Measurements from ENCODE around the gene CTLA4. TPM values are rescaled to one million over a fixed set of nuclear protein-coding genes. Genes with fewer than 3 reads are reported as not detected.

CTLA4 gene
- total and polyA plus RNA-seq, 10 of the 15 experiments (the other 5 are each of a cell fraction or from before 2014, with no cell fraction given) = not detected

DNA sequence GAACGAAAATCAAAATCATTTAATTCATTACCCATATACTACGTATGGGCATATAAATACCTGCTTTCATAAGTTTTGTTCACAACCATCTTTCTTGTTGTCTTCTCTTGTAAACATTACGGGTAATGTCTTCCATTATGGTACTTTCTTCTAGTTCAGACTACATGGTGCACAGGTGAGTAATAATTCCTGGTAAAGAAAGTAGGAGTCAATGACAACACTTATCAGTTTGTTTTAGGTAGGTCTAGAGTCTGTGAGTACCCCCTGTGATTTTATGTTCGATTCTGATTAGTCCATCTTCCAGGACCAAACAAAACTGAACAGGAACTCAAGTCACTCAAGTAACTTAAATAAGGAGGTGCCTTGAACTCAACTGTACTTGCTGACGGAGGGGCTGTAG lies 25.2 kb upstream of the CTLA4 start:
- H3K27ac ChIP-seq (ENCODE audit: control insufficient read depth, insufficient read depth) = no peak overlapping the region
- H3K9me3 ChIP-seq (replicated peaks; ENCODE audit: control insufficient read depth, insufficient read depth, low read length) = no peaks in the 10 kb centered on the region
- H3K4me1 ChIP-seq (ENCODE audit: control insufficient read depth, insufficient read depth, low read length) = no peaks in the 10 kb centered on the region
- TF ChIP-seq SPI1 (IDR thresholded peaks at IDR 0.05; ENCODE audit: borderline replicate concordance, insufficient read depth, low read depth, low read length) (no peak), POLR2A (IDR thresholded peaks at IDR 0.05; ENCODE audit: low read depth, low read length) (no peak), KAT2A (conservative IDR thresholded peaks at IDR 0.05; ENCODE audit: control insufficient read depth, low read depth, low read length) (no peak), NR2F1 (conservative IDR thresholded peaks at IDR 0.05) (no peak)
- TF ChIP-seq, protein P1, sequence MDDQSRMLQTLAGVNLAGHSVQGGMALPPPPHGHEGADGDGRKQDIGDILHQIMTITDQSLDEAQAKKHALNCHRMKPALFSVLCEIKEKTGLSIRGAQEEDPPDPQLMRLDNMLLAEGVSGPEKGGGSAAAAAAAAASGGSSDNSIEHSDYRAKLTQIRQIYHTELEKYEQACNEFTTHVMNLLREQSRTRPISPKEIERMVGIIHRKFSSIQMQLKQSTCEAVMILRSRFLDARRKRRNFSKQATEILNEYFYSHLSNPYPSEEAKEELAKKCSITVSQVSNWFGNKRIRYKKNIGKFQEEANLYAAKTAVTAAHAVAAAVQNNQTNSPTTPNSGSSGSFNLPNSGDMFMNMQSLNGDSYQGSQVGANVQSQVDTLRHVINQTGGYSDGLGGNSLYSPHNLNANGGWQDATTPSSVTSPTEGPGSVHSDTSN (IDR thresholded peaks at IDR 0.05; ENCODE audit: insufficient replicate concordance, low read depth, low read length) = no peak
- H3K9ac ChIP-seq (ENCODE audit: control insufficient read depth, insufficient read depth, low read length) = no peak overlapping the region
- ChIA-PET RAD21 (ENCODE audit: unreplicated experiment) (no interaction called here), CTCF (no interaction called here), POLR2A (no interaction called here), SMC1A (ENCODE audit: uncharacterized antibody, unreplicated experiment) (no interaction called here)
- BruUV-seq (replicated peaks) = no TSS peak
- no peak overlapping the region for H3K4me2 ChIP-seq (ENCODE audit: control insufficient read depth, insufficient read depth)
- in situ Hi-C loops (cut with MboI) (no loop called here), intact Hi-C loops (cut with micrococcal nuclease; ENCODE audit: unreplicated experiment) (loop anchor here (5.0 kb wide), 1 partner anchor 55 kb away; no protein-coding TSS in a partner anchor)
- H2AFZ ChIP-seq (ENCODE audit: control insufficient read depth, low read depth, low read length) = no peak overlapping the region
- DNase-seq (ENCODE audit: low read depth, low spot score) = no peak
- H4K20me1 ChIP-seq (ENCODE audit: control insufficient read depth, insufficient read depth) = no peaks in the 10 kb centered on the region
- H3K27me3 ChIP-seq (replicated peaks in 1 of 2; ENCODE audit: control insufficient read depth in 2 of 2, insufficient read depth in 2 of 2, low read length in 1 of 2) = peaks cover 0 to 3% of the 10 kb centered on the region in 2 experiments; a peak in 1 of 4 replicates
- H3K36me3 ChIP-seq (ENCODE audit: control insufficient read depth in 2 of 2, insufficient read depth in 2 of 2, low read length in 1 of 2) = no peaks in the 10 kb centered on the region
- no peaks in the 10 kb centered on the region for H3K79me2 ChIP-seq (ENCODE audit: control insufficient read depth, insufficient read depth, low read length)
- H3K4me3 ChIP-seq = no peak overlapping the region
- FAIRE-seq = no peak
- WGBS (ENCODE audit: insufficient coverage, insufficient replicate concordance, low lambda C conversion rate, missing lambda C conversion rate) = 31% methylated on average over 5 of the region's 5 CpGs
- ATAC-seq = no peak

DNA sequence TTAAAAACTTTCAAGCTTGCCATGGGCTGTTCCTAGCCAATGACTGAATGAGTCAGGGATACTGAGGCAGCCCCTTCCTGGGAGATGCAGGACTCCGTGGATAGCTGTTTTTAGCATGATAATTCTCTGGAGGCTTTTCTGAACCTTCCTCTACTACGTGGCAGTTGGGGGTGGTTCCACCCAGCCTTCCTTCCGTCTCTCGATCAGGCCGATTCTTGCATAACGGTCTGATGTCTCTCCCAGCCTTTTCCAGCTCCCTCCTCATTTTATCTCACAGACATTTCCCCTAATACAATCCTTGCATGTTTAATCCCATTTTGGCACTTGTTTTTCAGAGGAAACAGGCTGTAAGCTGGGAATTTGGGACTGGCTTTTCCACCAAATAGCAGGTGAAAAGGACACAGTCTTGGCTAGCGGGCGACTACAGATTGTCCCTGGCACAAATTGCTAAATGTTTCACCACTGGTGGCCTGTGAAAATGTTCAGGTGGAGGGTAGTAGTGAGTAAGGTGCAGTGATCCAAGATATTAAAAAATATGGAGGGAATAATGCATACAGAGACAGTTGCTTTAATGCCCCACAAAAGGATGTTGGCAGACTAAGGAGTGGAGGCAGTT lies 21.0 kb upstream of the CTLA4 start:
- Histone ChIP-seq H3K4me2 (ENCODE audit: control insufficient read depth, insufficient read depth) (no peak overlapping the region), H3K36me3 (ENCODE audit: control insufficient read depth in 2 of 2, insufficient read depth in 2 of 2, low read length in 1 of 2) (no peaks in the 10 kb centered on the region), H3K27me3 (replicated peaks in 1 of 2; ENCODE audit: control insufficient read depth in 2 of 2, insufficient read depth in 2 of 2, low read length in 1 of 2) (peaks cover 0 to 5% of the 10 kb centered on the region in 2 experiments; a peak in 1 of 4 replicates), H3K4me3 (no peak overlapping the region), H2AFZ (ENCODE audit: control insufficient read depth, low read depth, low read length) (no peak overlapping the region), H3K9me3 (replicated peaks; ENCODE audit: control insufficient read depth, insufficient read depth, low read length) (no peaks in the 10 kb centered on the region), H3K9ac (ENCODE audit: control insufficient read depth, insufficient read depth, low read length) (no peak overlapping the region), H3K27ac (ENCODE audit: control insufficient read depth, insufficient read depth) (no peak overlapping the region), H4K20me1 (ENCODE audit: control insufficient read depth, insufficient read depth) (no peaks in the 10 kb centered on the region), H3K4me1 (ENCODE audit: control insufficient read depth, insufficient read depth, low read length) (no peaks in the 10 kb centered on the region), H3K79me2 (ENCODE audit: control insufficient read depth, insufficient read depth, low read length) (no peaks in the 10 kb centered on the region)
- POLR2A ChIA-PET = no interaction called here
- RAD21 ChIA-PET (ENCODE audit: unreplicated experiment) = no interaction called here
- CTCF ChIA-PET = no interaction called here
- SMC1A ChIA-PET (ENCODE audit: uncharacterized antibody, unreplicated experiment) = no interaction called here
- ATAC-seq (no peak), FAIRE-seq (no peak), DNase-seq (ENCODE audit: low read depth, low spot score) (no peak)
- no TSS peak for BruUV-seq (replicated peaks)
- TF ChIP-seq, protein P2, sequence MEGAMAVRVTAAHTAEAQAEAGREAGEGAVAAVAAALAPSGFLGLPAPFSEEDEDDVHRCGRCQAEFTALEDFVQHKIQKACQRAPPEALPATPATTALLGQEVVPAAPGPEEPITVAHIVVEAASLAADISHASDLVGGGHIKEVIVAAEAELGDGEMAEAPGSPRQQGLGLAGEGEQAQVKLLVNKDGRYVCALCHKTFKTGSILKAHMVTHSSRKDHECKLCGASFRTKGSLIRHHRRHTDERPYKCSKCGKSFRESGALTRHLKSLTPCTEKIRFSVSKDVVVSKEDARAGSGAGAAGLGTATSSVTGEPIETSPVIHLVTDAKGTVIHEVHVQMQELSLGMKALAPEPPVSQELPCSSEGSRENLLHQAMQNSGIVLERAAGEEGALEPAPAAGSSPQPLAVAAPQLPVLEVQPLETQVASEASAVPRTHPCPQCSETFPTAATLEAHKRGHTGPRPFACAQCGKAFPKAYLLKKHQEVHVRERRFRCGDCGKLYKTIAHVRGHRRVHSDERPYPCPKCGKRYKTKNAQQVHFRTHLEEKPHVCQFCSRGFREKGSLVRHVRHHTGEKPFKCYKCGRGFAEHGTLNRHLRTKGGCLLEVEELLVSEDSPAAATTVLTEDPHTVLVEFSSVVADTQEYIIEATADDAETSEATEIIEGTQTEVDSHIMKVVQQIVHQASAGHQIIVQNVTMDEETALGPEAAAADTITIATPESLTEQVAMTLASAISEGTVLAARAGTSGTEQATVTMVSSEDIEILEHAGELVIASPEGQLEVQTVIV (IDR thresholded peaks at IDR 0.05; ENCODE audit: borderline replicate concordance, partially characterized antibody) = no peak
- TF ChIP-seq, protein P3, sequence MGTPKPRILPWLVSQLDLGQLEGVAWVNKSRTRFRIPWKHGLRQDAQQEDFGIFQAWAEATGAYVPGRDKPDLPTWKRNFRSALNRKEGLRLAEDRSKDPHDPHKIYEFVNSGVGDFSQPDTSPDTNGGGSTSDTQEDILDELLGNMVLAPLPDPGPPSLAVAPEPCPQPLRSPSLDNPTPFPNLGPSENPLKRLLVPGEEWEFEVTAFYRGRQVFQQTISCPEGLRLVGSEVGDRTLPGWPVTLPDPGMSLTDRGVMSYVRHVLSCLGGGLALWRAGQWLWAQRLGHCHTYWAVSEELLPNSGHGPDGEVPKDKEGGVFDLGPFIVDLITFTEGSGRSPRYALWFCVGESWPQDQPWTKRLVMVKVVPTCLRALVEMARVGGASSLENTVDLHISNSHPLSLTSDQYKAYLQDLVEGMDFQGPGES (IDR thresholded peaks at IDR 0.05) = no peak
- TF ChIP-seq CBX3 (IDR thresholded peaks at IDR 0.05; ENCODE audit: borderline replicate concordance, low read depth) = no peak
- TF ChIP-seq, protein P4, sequence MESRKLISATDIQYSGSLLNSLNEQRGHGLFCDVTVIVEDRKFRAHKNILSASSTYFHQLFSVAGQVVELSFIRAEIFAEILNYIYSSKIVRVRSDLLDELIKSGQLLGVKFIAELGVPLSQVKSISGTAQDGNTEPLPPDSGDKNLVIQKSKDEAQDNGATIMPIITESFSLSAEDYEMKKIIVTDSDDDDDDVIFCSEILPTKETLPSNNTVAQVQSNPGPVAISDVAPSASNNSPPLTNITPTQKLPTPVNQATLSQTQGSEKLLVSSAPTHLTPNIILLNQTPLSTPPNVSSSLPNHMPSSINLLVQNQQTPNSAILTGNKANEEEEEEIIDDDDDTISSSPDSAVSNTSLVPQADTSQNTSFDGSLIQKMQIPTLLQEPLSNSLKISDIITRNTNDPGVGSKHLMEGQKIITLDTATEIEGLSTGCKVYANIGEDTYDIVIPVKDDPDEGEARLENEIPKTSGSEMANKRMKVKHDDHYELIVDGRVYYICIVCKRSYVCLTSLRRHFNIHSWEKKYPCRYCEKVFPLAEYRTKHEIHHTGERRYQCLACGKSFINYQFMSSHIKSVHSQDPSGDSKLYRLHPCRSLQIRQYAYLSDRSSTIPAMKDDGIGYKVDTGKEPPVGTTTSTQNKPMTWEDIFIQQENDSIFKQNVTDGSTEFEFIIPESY (IDR thresholded peaks at IDR 0.05) = no peak
- in situ Hi-C loops (cut with MboI) = no loop called here
- 73% methylated on average over 8 of the region's 8 CpGs for WGBS (ENCODE audit: insufficient coverage, insufficient replicate concordance, low lambda C conversion rate, missing lambda C conversion rate)
- intact Hi-C loops (cut with micrococcal nuclease; ENCODE audit: unreplicated experiment) = no loop called here
